GM18867 (cell line): ENCODE measurements around the gene OLA1.

Experiments
- ATAC-seq: cut with Tn5 transposase; IDR thresholded peaks from one replicate; pipeline ENCODE4 v1.9.1; 2021; ENCODE audit warnings: mild to moderate bottlenecking, moderate library complexity; ENCODE audit not compliant: unreplicated experiment

OLA1 gene

GRCh38 chr2:174039551-174040416 lies 208.5 kb downstream of the OLA1 start:
- peak; percentile 91 for ATAC-seq

- ATAC-seq = no peak
These were observed 209.9 kb downstream of the OLA1 start for GRCh38 chr2:174038462-174038861.

- ATAC-seq = no peak
These were observed 211.5 kb downstream of the OLA1 start for GRCh38 chr2:174036825-174037224.

- no peak for ATAC-seq
These were observed 212.2 kb downstream of the OLA1 start for GRCh38 chr2:174035981-174036742.

GRCh38 chr2:174035117-174035635 lies 213.2 kb downstream of the OLA1 start:
- ATAC-seq = no peak

GRCh38 chr2:174033163-174033550 lies 215.2 kb downstream of the OLA1 start:
- no peak for ATAC-seq

GRCh38 chr2:174031226-174031625 lies 217.1 kb downstream of the OLA1 start:
- no peak for ATAC-seq

- ATAC-seq = no peak
These were observed 219.4 kb downstream of the OLA1 start for GRCh38 chr2:174028935-174029334.

GRCh38 chr2:174027956-174028355 lies 220.4 kb downstream of the OLA1 start:
- ATAC-seq = no peak

- ATAC-seq = no peak
These were observed 222.0 kb downstream of the OLA1 start for GRCh38 chr2:174026122-174026845.

GRCh38 chr2:174025271-174026121 lies 222.8 kb downstream of the OLA1 start:
- no peak for ATAC-seq

- ATAC-seq = no peak
These were observed 223.6 kb downstream of the OLA1 start for GRCh38 chr2:174024524-174025270.

- no peak for ATAC-seq
These were observed 224.5 kb downstream of the OLA1 start for GRCh38 chr2:174023591-174024523.
